ENCODE measurements around the gene ANKS1B. TPM values are rescaled to one million over a fixed set of nuclear protein-coding genes. Genes with fewer than 3 reads are reported as not detected.

ANKS1B gene
- total and polyA plus RNA-seq, 4 donors, result 0.03 to 3.4 (median 0.53) TPM

DNA sequence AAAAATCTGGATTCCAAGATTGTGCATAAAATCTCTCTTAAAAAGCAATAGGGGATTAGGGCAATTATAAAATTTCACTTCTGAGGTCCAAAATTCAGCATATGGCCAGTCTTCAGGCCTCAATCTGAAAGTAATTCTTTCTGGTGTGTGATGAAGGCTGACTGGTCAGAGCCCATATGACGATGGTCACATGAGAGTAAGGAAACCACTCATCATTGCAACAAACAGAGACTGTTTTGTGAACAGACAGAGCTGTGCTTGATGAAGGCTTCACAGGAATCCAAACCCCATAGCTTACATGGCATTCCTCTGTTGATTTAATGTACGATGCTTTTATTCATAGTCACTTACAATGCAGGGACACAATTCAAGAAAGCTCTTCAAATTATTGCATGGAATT lies 1101.5 kb downstream of the ANKS1B start:
- no peaks in the 10 kb centered on the region for H3K27me3 ChIP-seq (ENCODE audit: control insufficient read depth in 4 of 4, insufficient read depth in 4 of 4, low read length in 3 of 4)
- TF ChIP-seq NR2F2 (IDR thresholded peaks at IDR 0.05), result no peak
- TF ChIP-seq FOXA2 (IDR thresholded peaks at IDR 0.05), result no peak
- no peak for TF ChIP-seq HNF4G (IDR thresholded peaks at IDR 0.05)
- no peak for TF ChIP-seq YY1 (IDR thresholded peaks at IDR 0.05)
- TF ChIP-seq, protein P1, sequence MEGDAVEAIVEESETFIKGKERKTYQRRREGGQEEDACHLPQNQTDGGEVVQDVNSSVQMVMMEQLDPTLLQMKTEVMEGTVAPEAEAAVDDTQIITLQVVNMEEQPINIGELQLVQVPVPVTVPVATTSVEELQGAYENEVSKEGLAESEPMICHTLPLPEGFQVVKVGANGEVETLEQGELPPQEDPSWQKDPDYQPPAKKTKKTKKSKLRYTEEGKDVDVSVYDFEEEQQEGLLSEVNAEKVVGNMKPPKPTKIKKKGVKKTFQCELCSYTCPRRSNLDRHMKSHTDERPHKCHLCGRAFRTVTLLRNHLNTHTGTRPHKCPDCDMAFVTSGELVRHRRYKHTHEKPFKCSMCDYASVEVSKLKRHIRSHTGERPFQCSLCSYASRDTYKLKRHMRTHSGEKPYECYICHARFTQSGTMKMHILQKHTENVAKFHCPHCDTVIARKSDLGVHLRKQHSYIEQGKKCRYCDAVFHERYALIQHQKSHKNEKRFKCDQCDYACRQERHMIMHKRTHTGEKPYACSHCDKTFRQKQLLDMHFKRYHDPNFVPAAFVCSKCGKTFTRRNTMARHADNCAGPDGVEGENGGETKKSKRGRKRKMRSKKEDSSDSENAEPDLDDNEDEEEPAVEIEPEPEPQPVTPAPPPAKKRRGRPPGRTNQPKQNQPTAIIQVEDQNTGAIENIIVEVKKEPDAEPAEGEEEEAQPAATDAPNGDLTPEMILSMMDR (IDR thresholded peaks at IDR 0.05; ENCODE audit: low read depth, low read length, missing input control), result no peak
- no peak for TF ChIP-seq EGR1 (IDR thresholded peaks at IDR 0.05; ENCODE audit: low read depth in 2 of 2)
- TF ChIP-seq ATF3 (IDR thresholded peaks at IDR 0.05), result no peak
- TF ChIP-seq RXRA (IDR thresholded peaks at IDR 0.05), result no peak
- TF ChIP-seq REST (IDR thresholded peaks at IDR 0.05), result no peak
- no peak for TF ChIP-seq MAX (IDR thresholded peaks at IDR 0.05)
- no peak for TF ChIP-seq SP1 (IDR thresholded peaks at IDR 0.05)
- no peak for TF ChIP-seq RAD21 (IDR thresholded peaks at IDR 0.05)
- no peak for TF ChIP-seq TAF1 (conservative IDR thresholded peaks at IDR 0.05)
- TF ChIP-seq ZBTB33 (IDR thresholded peaks at IDR 0.05), result no peak
- no peak for TF ChIP-seq FOXA1 (IDR thresholded peaks at IDR 0.05)
- H3K27ac ChIP-seq (ENCODE audit: low read depth in 1 of 2, low read length in 2 of 2), result no peak overlapping the region
- H3K9ac ChIP-seq (ENCODE audit: low read depth in 1 of 2, low read length in 2 of 2), result no peak overlapping the region
- no peaks in the 10 kb centered on the region for H3K36me3 ChIP-seq (ENCODE audit: control insufficient read depth in 4 of 4, insufficient read depth in 3 of 4, low read depth in 1 of 4, low read length in 3 of 4)
- no peaks in the 10 kb centered on the region for H3K4me1 ChIP-seq (ENCODE audit: control insufficient read depth in 4 of 4, insufficient read depth in 4 of 4, low read length in 3 of 4)
- H3K4me3 ChIP-seq (ENCODE audit: low read depth in 1 of 3, low read length in 3 of 3), result no peak overlapping the region
- WGBS, result 61% methylated on average over 2 of the region's 2 CpGs
- no peaks in the 10 kb centered on the region for H3K9me3 ChIP-seq (ENCODE audit: control insufficient read depth in 4 of 4, low read length in 3 of 4)
- no peak for DNase-seq (ENCODE audit: low spot score)

- no peaks in the 10 kb centered on the region for H3K4me1 ChIP-seq (ENCODE audit: control insufficient read depth in 4 of 4, insufficient read depth in 4 of 4, low read length in 3 of 4)
- H3K27me3 ChIP-seq (ENCODE audit: control insufficient read depth in 4 of 4, insufficient read depth in 4 of 4, low read length in 3 of 4), result no peaks in the 10 kb centered on the region
- H3K36me3 ChIP-seq (ENCODE audit: control insufficient read depth in 4 of 4, insufficient read depth in 3 of 4, low read depth in 1 of 4, low read length in 3 of 4), result no peaks in the 10 kb centered on the region
- no peak for TF ChIP-seq RXRA (IDR thresholded peaks at IDR 0.05)
- no peak for TF ChIP-seq GABPA (IDR thresholded peaks at IDR 0.05 in 1 of 2, conservative IDR thresholded peaks at IDR 0.05 in 1 of 2)
- TF ChIP-seq YY1 (IDR thresholded peaks at IDR 0.05), result no peak
- no peak for TF ChIP-seq TAF1 (conservative IDR thresholded peaks at IDR 0.05)
- TF ChIP-seq JUND (IDR thresholded peaks at IDR 0.05), result no peak
- no peak for TF ChIP-seq REST (IDR thresholded peaks at IDR 0.05)
- no peak for TF ChIP-seq FOXA2 (IDR thresholded peaks at IDR 0.05)
- DNase-seq (ENCODE audit: low spot score), result no peak
- H3K9me3 ChIP-seq (ENCODE audit: control insufficient read depth in 4 of 4, low read length in 3 of 4), result no peaks in the 10 kb centered on the region
- H3K9ac ChIP-seq (ENCODE audit: low read depth in 1 of 2, low read length in 2 of 2), result no peak overlapping the region
- H3K27ac ChIP-seq (ENCODE audit: low read depth in 1 of 2, low read length in 2 of 2), result no peak overlapping the region
- H3K4me3 ChIP-seq (ENCODE audit: low read depth in 1 of 3, low read length in 3 of 3), result no peak overlapping the region
- WGBS, result 52% methylated on average over 1 of the region's 1 CpG
These were observed 1102.2 kb downstream of the ANKS1B start for GRCh38 chr12:98882526-98882925.
